HG02943 (cell line): ENCODE data around the gene UBAC1.
"Not testable (repeated sequence)": the region's sequence is repeated elsewhere in the genome, so short reads cannot be mapped to it uniquely, and the experiment has no call there.

Experiments
- ATAC-seq: cut with Tn5 transposase; IDR thresholded peaks from one replicate; pipeline ENCODE4 v1.9.1; 2021; ENCODE audit warnings: mild to moderate bottlenecking, low read depth, moderate library complexity; ENCODE audit not compliant: unreplicated experiment

The UBAC1 gene

GRCh38 chr9:135925496-135926133, 35.6 kb downstream of the UBAC1 start:
- ATAC-seq = no peak

GRCh38 chr9:135924628-135925338, 36.4 kb downstream of the UBAC1 start:
- no peak for ATAC-seq

- no peak for ATAC-seq
Observed at GRCh38 chr9:135923508-135923907, 37.7 kb downstream of the UBAC1 start.

GRCh38 chr9:135921749-135922310, 39.3 kb downstream of the UBAC1 start:
- no peak for ATAC-seq

- ATAC-seq = no peak
Observed at GRCh38 chr9:135920973-135921585, 40.1 kb downstream of the UBAC1 start.

- no peak for ATAC-seq
Observed at GRCh38 chr9:135920256-135920930, 40.8 kb downstream of the UBAC1 start.

- ATAC-seq = no peak
Observed at GRCh38 chr9:135919318-135919890, 41.8 kb downstream of the UBAC1 start.

GRCh38 chr9:135916227-135916626, 44.9 kb downstream of the UBAC1 start:
- not testable (repeated sequence) for ATAC-seq

GRCh38 chr9:135914921-135915320, 46.3 kb downstream of the UBAC1 start:
- no peak for ATAC-seq

GRCh38 chr9:135911233-135911632, 49.9 kb downstream of the UBAC1 start:
- not testable (repeated sequence) for ATAC-seq

- no peak for ATAC-seq
Observed at GRCh38 chr9:135910757-135911156, 50.4 kb downstream of the UBAC1 start.

- no peak for ATAC-seq
Observed at GRCh38 chr9:135910216-135910615, 51.0 kb downstream of the UBAC1 start.

GRCh38 chr9:135909371-135909770, 51.8 kb downstream of the UBAC1 start:
- no peak for ATAC-seq

GRCh38 chr9:135908754-135909204, 52.4 kb downstream of the UBAC1 start:
- ATAC-seq = no peak

GRCh38 chr9:135908093-135908753, 53.0 kb downstream of the UBAC1 start:
- peak; percentile 2 for ATAC-seq

- ATAC-seq = peak; percentile 69
Observed at GRCh38 chr9:135907431-135908092, 53.6 kb downstream of the UBAC1 start, which contains the start of gene CAMSAP1. Gene CAMSAP1 (minus strand): TSS chr9:135907546. CDS start chr9:135907159, 387 bp downstream.

GRCh38 chr9:135907006-135907430, 54.2 kb downstream of the UBAC1 start:
- ATAC-seq = peak; percentile 30

- no peak for ATAC-seq
Observed at GRCh38 chr9:135906291-135907005, 54.7 kb downstream of the UBAC1 start.
